Suprapubic skin (tissue), 3 donors: ENCODE results near the gene LECT2.

Source experiments
- POLR2A ChIP-seq, 2 donors: fragments of 450-650 bp; IDR thresholded peaks; one replicate each; pipeline ENCODE4 v1.6.1; 2017; ENCODE audit warnings: antibody characterized with exemption in 2 of 2, mild to moderate bottlenecking in 2 of 2, moderate library complexity in 2 of 2
- TF ChIP-seq, protein P1 (sequence below), 2 donors: fragments of 200-600 bp in 1 of 2; fragments of 450-650 bp in 1 of 2; sonication (generic) in 1 of 2; IDR thresholded peaks; one replicate each; pipeline ENCODE4 v1.5.1; 2016 to 2019; ENCODE audit warnings: antibody characterized with exemption in 2 of 2, mild to moderate bottlenecking in 1 of 2, moderate library complexity in 1 of 2

DNA sequence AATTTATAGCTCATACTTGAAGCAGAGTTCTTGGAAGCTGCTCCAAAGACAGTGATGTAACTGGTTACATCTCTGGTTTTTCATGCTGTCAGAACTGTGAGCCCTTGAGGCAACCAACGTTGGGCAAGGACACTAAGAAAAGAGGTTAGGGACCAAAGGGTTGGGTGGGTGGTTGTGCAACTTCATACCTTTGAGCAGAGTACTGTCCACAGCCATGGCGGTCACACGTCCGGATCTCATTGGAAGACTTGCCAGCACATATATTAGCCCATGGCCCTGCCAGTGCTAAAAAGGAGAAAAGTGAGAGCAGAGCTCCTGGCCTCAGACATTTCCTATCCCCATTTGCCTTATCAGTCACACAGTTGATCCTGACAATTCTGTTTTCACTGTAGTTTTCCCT is 2.1 kb downstream of the LECT2 start:
- TF ChIP-seq, protein P1, sequence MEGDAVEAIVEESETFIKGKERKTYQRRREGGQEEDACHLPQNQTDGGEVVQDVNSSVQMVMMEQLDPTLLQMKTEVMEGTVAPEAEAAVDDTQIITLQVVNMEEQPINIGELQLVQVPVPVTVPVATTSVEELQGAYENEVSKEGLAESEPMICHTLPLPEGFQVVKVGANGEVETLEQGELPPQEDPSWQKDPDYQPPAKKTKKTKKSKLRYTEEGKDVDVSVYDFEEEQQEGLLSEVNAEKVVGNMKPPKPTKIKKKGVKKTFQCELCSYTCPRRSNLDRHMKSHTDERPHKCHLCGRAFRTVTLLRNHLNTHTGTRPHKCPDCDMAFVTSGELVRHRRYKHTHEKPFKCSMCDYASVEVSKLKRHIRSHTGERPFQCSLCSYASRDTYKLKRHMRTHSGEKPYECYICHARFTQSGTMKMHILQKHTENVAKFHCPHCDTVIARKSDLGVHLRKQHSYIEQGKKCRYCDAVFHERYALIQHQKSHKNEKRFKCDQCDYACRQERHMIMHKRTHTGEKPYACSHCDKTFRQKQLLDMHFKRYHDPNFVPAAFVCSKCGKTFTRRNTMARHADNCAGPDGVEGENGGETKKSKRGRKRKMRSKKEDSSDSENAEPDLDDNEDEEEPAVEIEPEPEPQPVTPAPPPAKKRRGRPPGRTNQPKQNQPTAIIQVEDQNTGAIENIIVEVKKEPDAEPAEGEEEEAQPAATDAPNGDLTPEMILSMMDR (IDR thresholded peaks at IDR 0.05) = no peak
- TF ChIP-seq POLR2A (IDR thresholded peaks at IDR 0.05) = no peak
